ENCODE results near the gene CUL3.
"Not testable (repeated sequence)": the region's sequence is repeated elsewhere in the genome, so short reads cannot be mapped to it uniquely, and the experiment has no call there.

The CUL3 gene

GRCh38 chr2:224613543-224614286, 28.6 kb upstream of the CUL3 start:
- H3K9me3 ChIP-seq (ENCODE audit: insufficient read depth, low read length): no peaks in the 10 kb centered on the region
- no peak overlapping the region for H3K4me2 ChIP-seq (ENCODE audit: low read length)
- H3K9ac ChIP-seq (ENCODE audit: low read length): no peak overlapping the region
- H3K27ac ChIP-seq (ENCODE audit: low read length): no peak overlapping the region
- H3K4me1 ChIP-seq (ENCODE audit: low read length): no peaks in the 10 kb centered on the region
- H3K4me3 ChIP-seq (ENCODE audit: low read length): no peak overlapping the region
- H3K36me3 ChIP-seq (replicated peaks; ENCODE audit: low read depth, low read length): no peaks in the 10 kb centered on the region
- TF ChIP-seq EZH2phosphoT487 (IDR thresholded peaks at IDR 0.05; ENCODE audit: low read depth): no peak
- no peaks in the 10 kb centered on the region for H3K79me2 ChIP-seq (ENCODE audit: low read length)
- no peaks in the 10 kb centered on the region for H3K27me3 ChIP-seq (ENCODE audit: low read depth, low read length)
- no peaks in the 10 kb centered on the region for H4K20me1 ChIP-seq (ENCODE audit: insufficient read depth, low read length)
- H2AFZ ChIP-seq (ENCODE audit: low read depth, low read length): no peak overlapping the region

GRCh38 chr2:224612578-224612977, 27.4 kb upstream of the CUL3 start:
- no peak overlapping the region for H3K9ac ChIP-seq (ENCODE audit: low read length)
- TF ChIP-seq EZH2phosphoT487 (IDR thresholded peaks at IDR 0.05; ENCODE audit: low read depth) (no peak), CTCF (IDR thresholded peaks at IDR 0.05; ENCODE audit: low read depth, low read length) (no peak)
- H3K4me2 ChIP-seq (ENCODE audit: low read length): no peak overlapping the region
- H3K79me2 ChIP-seq (ENCODE audit: low read length): no peaks in the 10 kb centered on the region
- H3K4me1 ChIP-seq (ENCODE audit: low read length): no peaks in the 10 kb centered on the region
- H3K36me3 ChIP-seq (replicated peaks; ENCODE audit: low read depth, low read length): no peaks in the 10 kb centered on the region
- no peak overlapping the region for H3K27ac ChIP-seq (ENCODE audit: low read length)
- H3K9me3 ChIP-seq (ENCODE audit: insufficient read depth, low read length): no peaks in the 10 kb centered on the region
- no peak overlapping the region for H3K4me3 ChIP-seq (ENCODE audit: low read length)
- no peaks in the 10 kb centered on the region for H3K27me3 ChIP-seq (ENCODE audit: low read depth, low read length)
- no peaks in the 10 kb centered on the region for H4K20me1 ChIP-seq (ENCODE audit: insufficient read depth, low read length)
- no peak overlapping the region for H2AFZ ChIP-seq (ENCODE audit: low read depth, low read length)

- Histone ChIP-seq H2AFZ (ENCODE audit: low read depth, low read length) (no peak overlapping the region), H3K9me3 (ENCODE audit: insufficient read depth, low read length) (no peaks in the 10 kb centered on the region), H3K79me2 (ENCODE audit: low read length) (no peaks in the 10 kb centered on the region), H3K9ac (ENCODE audit: low read length) (no peak overlapping the region), H3K4me3 (ENCODE audit: low read length) (no peak overlapping the region), H3K36me3 (replicated peaks; ENCODE audit: low read depth, low read length) (no peaks in the 10 kb centered on the region), H3K4me2 (ENCODE audit: low read length) (no peak overlapping the region), H3K4me1 (ENCODE audit: low read length) (no peaks in the 10 kb centered on the region), H4K20me1 (ENCODE audit: insufficient read depth, low read length) (no peaks in the 10 kb centered on the region), H3K27me3 (ENCODE audit: low read depth, low read length) (no peaks in the 10 kb centered on the region), H3K27ac (ENCODE audit: low read length) (no peak overlapping the region)
- TF ChIP-seq EZH2phosphoT487 (IDR thresholded peaks at IDR 0.05; ENCODE audit: low read depth): no peak
- peak; percentile 51 for TF ChIP-seq CTCF (IDR thresholded peaks at IDR 0.05; ENCODE audit: low read depth, low read length)
Observed at GRCh38 chr2:224611938-224612337, 26.8 kb upstream of the CUL3 start.

GRCh38 chr2:224608104-224608503, 22.9 kb upstream of the CUL3 start:
- Histone ChIP-seq H4K20me1 (ENCODE audit: insufficient read depth, low read length) (no peaks in the 10 kb centered on the region), H3K4me1 (ENCODE audit: low read length) (no peaks in the 10 kb centered on the region), H3K36me3 (replicated peaks; ENCODE audit: low read depth, low read length) (no peaks in the 10 kb centered on the region), H3K9me3 (ENCODE audit: insufficient read depth, low read length) (no peaks in the 10 kb centered on the region), H3K4me3 (ENCODE audit: low read length) (no peak overlapping the region), H2AFZ (ENCODE audit: low read depth, low read length) (no peak overlapping the region), H3K27ac (ENCODE audit: low read length) (no peak overlapping the region), H3K79me2 (ENCODE audit: low read length) (no peaks in the 10 kb centered on the region), H3K4me2 (ENCODE audit: low read length) (no peak overlapping the region), H3K27me3 (ENCODE audit: low read depth, low read length) (no peaks in the 10 kb centered on the region), H3K9ac (ENCODE audit: low read length) (no peak overlapping the region)
- TF ChIP-seq CTCF (IDR thresholded peaks at IDR 0.05; ENCODE audit: low read depth, low read length): no peak
- no peak for TF ChIP-seq EZH2phosphoT487 (IDR thresholded peaks at IDR 0.05; ENCODE audit: low read depth)

GRCh38 chr2:224603746-224604500, 18.8 kb upstream of the CUL3 start:
- H3K36me3 ChIP-seq (replicated peaks; ENCODE audit: low read depth, low read length); H3K4me2 ChIP-seq (ENCODE audit: low read length); H3K4me1 ChIP-seq (ENCODE audit: low read length); H3K27me3 ChIP-seq (ENCODE audit: low read depth, low read length); H3K9ac ChIP-seq (ENCODE audit: low read length); H4K20me1 ChIP-seq (ENCODE audit: insufficient read depth, low read length); H3K27ac ChIP-seq (ENCODE audit: low read length); H3K4me3 ChIP-seq (ENCODE audit: low read length); H3K79me2 ChIP-seq (ENCODE audit: low read length); H3K9me3 ChIP-seq (ENCODE audit: insufficient read depth, low read length); H2AFZ ChIP-seq (ENCODE audit: low read depth, low read length): not testable (repeated sequence)

GRCh38 chr2:224602778-224603375, 17.7 kb upstream of the CUL3 start:
- Histone ChIP-seq H3K9ac (ENCODE audit: low read length) (0 out of 2 replicates have a peak overlapping the region, but pooled peaks have one; percentile 13), H3K4me3 (ENCODE audit: low read length) (peak overlapping the region; percentile 52), H3K4me2 (ENCODE audit: low read length) (peak overlapping the region; percentile 41)
- not testable (repeated sequence) for H2AFZ ChIP-seq (ENCODE audit: low read depth, low read length); H4K20me1 ChIP-seq (ENCODE audit: insufficient read depth, low read length); H3K9me3 ChIP-seq (ENCODE audit: insufficient read depth, low read length); H3K4me1 ChIP-seq (ENCODE audit: low read length); H3K27ac ChIP-seq (ENCODE audit: low read length); H3K36me3 ChIP-seq (replicated peaks; ENCODE audit: low read depth, low read length); H3K79me2 ChIP-seq (ENCODE audit: low read length); H3K27me3 ChIP-seq (ENCODE audit: low read depth, low read length)
